RWPE2 (cell line): ENCODE measurements around the gene SEMA5B.
A peak's percentile ranks its signal among the peaks of the same experiment; 100 is the strongest.

ENCODE experiments used
- ATAC-seq: fragments of 200-7000 bp; cut with Tn5 transposase; 3 replicates; pipeline ENCODE4 v1.9.1; 2021; ENCODE audit warnings: low read depth
- DNase-seq: peaks from one replicate; pipeline ENCODE4 v3.0.0-alpha.2; 2020; ENCODE audit warnings: low spot score
- H3K27ac ChIP-seq: fragments of 450-650 bp; 2 replicates; pipeline ENCODE4 v1.5.1; 2017; ENCODE audit warnings: mild to moderate bottlenecking; ENCODE audit not compliant: poor library complexity, severe bottlenecking
- H3K27me3 ChIP-seq: fragments of 250-450 bp; sonication (Bioruptor Pico); 2 replicates; pipeline ENCODE4 v1.5.1; 2021; ENCODE audit warnings: mild to moderate bottlenecking, moderate library complexity; ENCODE audit not compliant: insufficient read depth, poor library complexity, severe bottlenecking
- H3K36me3 ChIP-seq: fragments of 250-450 bp; sonication (Bioruptor Pico); 2 replicates; pipeline ENCODE4 v1.5.1; 2020; ENCODE audit warnings: low read depth, mild to moderate bottlenecking, moderate library complexity
- H3K4me1 ChIP-seq: fragments of 250-450 bp; sonication (Bioruptor Pico); 2 replicates; pipeline ENCODE4 v1.5.1; 2021; ENCODE audit warnings: mild to moderate bottlenecking, moderate library complexity; ENCODE audit not compliant: insufficient read depth, poor library complexity, severe bottlenecking
- H3K4me3 ChIP-seq: fragments of 250-450 bp; sonication (Bioruptor Pico); 2 replicates; pipeline ENCODE4 v1.5.1; 2021; ENCODE audit warnings: mild to moderate bottlenecking, moderate library complexity; ENCODE audit not compliant: severe bottlenecking
- H3K9me3 ChIP-seq: fragments of 250-450 bp; sonication (Bioruptor Pico); 2 replicates; pipeline ENCODE4 v1.5.1; 2021; ENCODE audit warnings: mild to moderate bottlenecking, moderate library complexity; ENCODE audit not compliant: severe bottlenecking
- CTCF ChIP-seq: fragments of 450-650 bp; IDR thresholded peaks from one replicate; pipeline ENCODE4 v1.5.1; 2017; ENCODE audit warnings: mild to moderate bottlenecking, moderate library complexity; ENCODE audit not compliant: poor library complexity, severe bottlenecking

The SEMA5B gene

GRCh38 chr3:123050666-123051065 lies 23.1 kb upstream of the SEMA5B start:
- no peak for TF ChIP-seq CTCF
- Histone ChIP-seq H3K27ac (no peak overlapping the region), H3K4me3 (no peak overlapping the region), H3K9me3 (no peaks in the 10 kb centered on the region), H3K27me3 (no peaks in the 10 kb centered on the region), H3K4me1 (no peaks in the 10 kb centered on the region), H3K36me3 (no peaks in the 10 kb centered on the region)
- no peak for ATAC-seq
- DNase-seq: no peak

GRCh38 chr3:123048480-123049237 lies 21.1 kb upstream of the SEMA5B start:
- ATAC-seq (no peak), DNase-seq (no peak)
- H3K27ac ChIP-seq: no peak overlapping the region

GRCh38 chr3:123047062-123047319 lies 19.4 kb upstream of the SEMA5B start:
- H3K9me3 ChIP-seq: no peaks in the 10 kb centered on the region
- no peak for TF ChIP-seq CTCF
- H3K27me3 ChIP-seq: no peaks in the 10 kb centered on the region
- no peak for ATAC-seq
- no peak for DNase-seq
- no peak overlapping the region for H3K4me3 ChIP-seq
- no peaks in the 10 kb centered on the region for H3K36me3 ChIP-seq
- H3K4me1 ChIP-seq: no peaks in the 10 kb centered on the region
- no peak overlapping the region for H3K27ac ChIP-seq

More at GRCh38 chr3:123048480-123049237, 21.1 kb upstream of the SEMA5B start:
- H3K4me3 ChIP-seq: no peak overlapping the region
- H3K27me3 ChIP-seq: no peaks in the 10 kb centered on the region
- no peaks in the 10 kb centered on the region for H3K9me3 ChIP-seq
- no peak for TF ChIP-seq CTCF
- H3K36me3 ChIP-seq: no peaks in the 10 kb centered on the region
- H3K4me1 ChIP-seq: no peaks in the 10 kb centered on the region

- Histone ChIP-seq H3K27ac (no peak overlapping the region), H3K4me3 (no peak overlapping the region), H3K4me1 (no peaks in the 10 kb centered on the region), H3K9me3 (no peaks in the 10 kb centered on the region), H3K36me3 (no peaks in the 10 kb centered on the region), H3K27me3 (no peaks in the 10 kb centered on the region)
- 0 out of 3 replicates have a peak, but pooled peaks have one; percentile 33 for ATAC-seq
- no peak for TF ChIP-seq CTCF
- DNase-seq: no peak
Observed at GRCh38 chr3:123046262-123047061, 18.9 kb upstream of the SEMA5B start.
